CD4-positive, alpha-beta T cell treated with Interleukin-4 for 4 hours (primary cell): ENCODE measurements around the gene PHF13.
"Not testable (repeated sequence)": the region's sequence is repeated elsewhere in the genome, so short reads cannot be mapped to it uniquely, and the experiment has no call there.

ENCODE experiments used
- DNase-seq: peaks from one replicate; pipeline ENCODE4 v3.0.0-alpha.2; 2020

Gene PHF13

DNA sequence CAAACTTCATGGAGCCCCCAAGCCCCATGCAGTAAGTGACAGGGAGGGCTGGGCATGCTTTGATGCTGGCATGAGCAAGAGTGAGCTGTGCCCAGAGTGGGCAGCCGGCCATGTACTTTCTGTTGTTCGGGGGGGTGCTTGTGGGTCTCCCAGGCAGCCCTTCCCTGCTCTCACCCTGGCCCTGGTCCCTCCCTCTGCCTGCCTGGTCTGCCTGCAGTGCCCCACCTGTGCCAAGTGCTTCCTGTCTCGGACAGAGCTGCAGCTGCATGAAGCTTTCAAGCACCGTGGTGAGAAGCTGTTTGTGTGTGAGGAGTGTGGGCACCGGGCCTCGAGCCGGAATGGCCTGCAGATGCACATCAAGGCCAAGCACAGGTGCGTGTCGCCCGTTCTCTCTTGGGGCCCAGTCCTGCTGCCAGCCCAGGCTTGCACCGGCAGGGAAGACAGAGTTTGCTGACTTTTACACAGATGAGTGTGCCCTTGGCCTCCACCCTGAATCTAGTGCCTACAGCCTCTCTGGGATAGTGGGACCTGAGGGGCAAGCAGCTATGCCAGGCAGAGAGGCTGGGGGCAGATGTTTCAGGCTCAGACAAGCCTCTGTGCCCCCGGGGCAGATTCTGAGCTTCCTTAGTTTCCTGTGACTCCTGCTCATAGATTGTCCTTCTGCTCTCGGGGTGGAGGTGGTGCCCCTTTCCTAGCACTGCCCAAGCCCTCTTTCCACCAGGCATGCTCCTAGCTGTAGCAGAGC lies 26.1 kb upstream of the PHF13 start:
- DNase-seq: no peak

DNA sequence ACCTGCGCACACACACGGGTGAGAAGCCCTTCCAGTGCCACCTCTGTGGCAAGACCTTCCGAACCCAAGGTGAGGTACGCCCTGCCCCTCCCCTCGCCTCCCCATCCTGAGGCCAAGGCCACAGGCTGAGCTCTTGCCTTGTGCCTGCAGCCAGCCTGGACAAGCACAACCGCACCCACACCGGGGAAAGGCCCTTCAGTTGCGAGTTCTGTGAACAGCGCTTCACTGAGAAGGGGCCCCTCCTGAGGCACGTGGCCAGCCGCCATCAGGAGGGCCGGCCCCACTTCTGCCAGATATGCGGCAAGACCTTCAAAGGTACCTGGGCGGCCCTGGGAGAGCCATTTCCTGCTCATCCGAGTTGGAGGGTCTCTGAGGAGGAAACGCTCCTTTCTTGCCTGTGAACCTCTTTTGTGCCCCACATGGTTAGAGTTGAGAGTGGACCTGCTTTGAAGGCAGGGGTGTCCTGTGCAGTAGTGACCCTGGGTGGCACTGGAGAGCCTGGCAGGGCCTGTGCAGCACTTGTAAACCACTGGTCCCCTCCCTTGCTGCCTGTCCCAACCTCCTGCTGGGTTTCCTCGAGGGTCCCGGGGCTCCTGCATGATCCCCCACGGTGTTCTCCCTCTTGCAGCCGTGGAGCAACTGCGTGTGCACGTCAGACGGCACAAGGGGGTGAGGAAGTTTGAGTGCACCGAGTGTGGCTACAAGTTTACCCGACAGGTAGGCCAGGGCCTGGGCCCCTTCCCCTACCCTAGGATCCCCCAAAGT lies 25.2 kb upstream of the PHF13 start:
- no peak for DNase-seq

GRCh38 chr1:6588893-6589520 lies 24.5 kb upstream of the PHF13 start:
- no peak for DNase-seq

- no peak for DNase-seq
Measured at GRCh38 chr1:6590046-6590445, 23.5 kb upstream of the PHF13 start.

DNA sequence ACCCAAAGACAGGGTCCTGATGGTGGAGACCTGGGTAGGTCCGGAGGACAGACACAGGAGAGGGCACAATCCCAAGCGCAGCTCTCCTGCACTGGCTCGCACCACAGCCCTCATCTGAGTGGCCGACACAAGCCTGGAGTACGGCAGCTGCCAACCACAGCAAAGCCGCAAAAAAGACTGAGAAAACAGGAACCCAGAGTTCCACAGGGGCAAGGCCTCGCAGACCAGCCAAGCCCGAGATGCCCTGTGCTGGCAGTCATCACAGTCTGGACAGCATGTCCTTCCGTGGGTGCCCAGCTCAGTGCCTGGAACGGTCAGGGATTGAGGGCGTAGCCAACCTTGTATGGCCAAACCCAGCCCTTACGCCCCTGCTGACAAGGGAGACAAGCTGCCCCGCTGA lies 22.3 kb upstream of the PHF13 start:
- DNase-seq: no peak

DNA sequence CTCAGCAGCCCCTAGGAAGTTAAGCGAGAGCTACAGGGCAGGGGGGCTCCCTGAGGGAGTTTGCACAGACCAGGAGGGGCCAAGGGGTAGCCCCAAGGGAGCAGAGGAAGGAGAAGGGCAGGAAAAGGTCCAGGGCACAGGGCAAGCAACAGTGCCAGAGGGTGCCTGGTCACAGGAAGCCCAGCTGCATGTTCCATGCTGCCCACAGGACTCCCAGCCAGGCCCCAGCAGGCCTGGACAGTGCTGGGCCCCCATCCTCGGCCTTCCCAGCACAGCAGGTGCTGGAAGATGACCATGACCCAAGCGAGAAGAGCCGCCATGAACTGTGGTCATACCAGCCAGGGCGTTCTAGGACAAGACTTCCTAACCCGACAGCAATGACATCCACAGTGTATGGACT lies 21.9 kb upstream of the PHF13 start:
- DNase-seq: no peak

DNA sequence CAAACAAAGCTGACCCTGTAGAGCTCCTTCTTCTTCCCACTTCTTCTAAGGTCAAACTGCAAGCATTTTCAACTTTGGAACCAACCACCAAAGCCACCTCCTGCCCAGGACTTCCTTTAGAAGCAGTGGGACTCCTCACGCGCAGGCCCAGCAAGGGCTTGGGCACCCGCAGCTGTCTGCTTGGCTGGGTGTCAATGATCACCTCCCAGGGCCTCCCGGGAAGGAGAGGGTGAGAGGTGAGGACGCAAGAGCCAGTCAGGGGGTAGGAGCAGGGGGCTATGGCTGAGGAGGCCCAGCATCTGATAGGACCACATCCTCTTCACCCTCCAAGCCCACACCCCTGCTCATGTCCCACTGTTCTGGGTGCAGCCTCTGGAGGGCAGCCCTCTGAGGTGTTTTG lies 21.1 kb upstream of the PHF13 start:
- DNase-seq: no peak

DNA sequence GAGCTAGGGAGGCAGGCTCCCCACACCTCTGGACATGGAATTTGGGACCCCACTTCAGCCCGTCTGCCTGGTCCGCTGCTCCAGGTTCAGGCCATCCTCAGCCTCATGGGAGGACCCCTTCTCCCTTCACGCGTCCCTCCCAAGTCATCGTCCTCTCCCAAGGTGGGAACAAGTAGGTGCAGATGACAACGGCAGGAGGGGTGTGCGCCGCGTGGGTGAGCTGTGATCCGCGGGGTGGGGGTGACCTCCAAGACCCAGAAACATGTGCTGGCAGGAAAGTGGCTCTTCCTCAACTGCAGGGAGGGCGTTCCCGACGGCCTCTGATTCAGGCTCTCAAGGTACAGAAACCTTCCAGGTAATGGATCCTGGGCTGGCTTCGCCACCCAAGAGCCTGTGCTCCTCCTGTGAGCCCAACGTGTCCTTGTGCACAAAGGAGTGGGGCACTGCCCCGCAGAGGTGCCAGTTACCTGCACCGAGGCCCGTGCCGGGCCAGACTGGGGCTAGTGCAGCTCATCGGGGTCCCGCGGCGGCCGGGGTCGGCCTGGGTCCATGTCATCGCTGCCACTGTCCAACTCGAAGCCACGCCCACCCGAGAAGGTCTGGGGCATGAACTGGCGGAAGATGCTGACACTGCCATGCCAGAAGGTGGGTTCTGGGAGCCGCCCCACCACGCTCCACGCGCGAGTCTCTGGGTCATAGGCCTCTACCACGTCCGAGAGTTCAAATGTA lies 20.5 kb upstream of the PHF13 start:
- no peak for DNase-seq

GRCh38 chr1:6593810-6594209 lies 19.7 kb upstream of the PHF13 start:
- no peak for DNase-seq

GRCh38 chr1:6594977-6595740 lies 18.4 kb upstream of the PHF13 start:
- no peak for DNase-seq

- DNase-seq: no peak
Measured at GRCh38 chr1:6596351-6596750, 17.2 kb upstream of the PHF13 start.

GRCh38 chr1:6596886-6597776 lies 16.4 kb upstream of the PHF13 start:
- no peak for DNase-seq

DNA sequence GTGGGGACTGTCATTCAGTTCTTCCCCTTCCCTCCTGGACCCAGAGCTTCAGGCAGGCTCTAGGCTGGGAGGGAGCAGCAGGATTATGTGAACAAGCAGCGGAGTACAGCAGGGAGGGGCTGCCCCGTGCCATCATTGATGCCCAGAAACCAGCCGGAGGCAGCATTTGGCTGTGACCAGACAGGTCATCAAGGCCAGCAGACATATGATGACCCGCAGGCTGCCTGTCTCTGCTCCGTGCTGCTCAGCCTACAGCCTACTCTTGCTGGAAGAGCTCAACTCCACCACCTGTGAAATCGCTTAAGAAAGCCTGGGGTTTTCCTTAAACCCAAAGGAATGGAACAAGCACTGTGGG lies 15.8 kb upstream of the PHF13 start:
- DNase-seq: no peak

- peak; percentile 63 for DNase-seq
Measured at GRCh38 chr1:6599141-6599975, 14.2 kb upstream of the PHF13 start.

DNA sequence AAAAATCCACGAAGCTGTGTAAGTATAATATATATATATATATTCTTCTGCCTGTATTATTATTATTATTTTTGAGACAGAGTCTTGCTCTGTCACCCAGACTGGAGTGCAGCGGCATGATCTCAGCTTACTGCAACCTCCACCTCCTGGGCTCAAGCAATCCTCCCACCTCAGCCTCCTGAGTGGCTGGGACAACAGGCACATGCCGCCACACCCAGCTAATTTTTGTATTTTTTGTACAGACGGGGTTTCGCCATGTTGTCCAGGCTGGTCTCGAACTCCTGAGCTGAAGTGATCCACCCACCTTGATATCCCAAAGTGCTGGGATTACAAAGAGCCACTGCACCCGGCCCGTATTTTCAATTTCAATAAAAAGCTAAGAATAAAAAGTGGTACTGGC lies 13.5 kb upstream of the PHF13 start:
- not testable (repeated sequence) for DNase-seq

DNA sequence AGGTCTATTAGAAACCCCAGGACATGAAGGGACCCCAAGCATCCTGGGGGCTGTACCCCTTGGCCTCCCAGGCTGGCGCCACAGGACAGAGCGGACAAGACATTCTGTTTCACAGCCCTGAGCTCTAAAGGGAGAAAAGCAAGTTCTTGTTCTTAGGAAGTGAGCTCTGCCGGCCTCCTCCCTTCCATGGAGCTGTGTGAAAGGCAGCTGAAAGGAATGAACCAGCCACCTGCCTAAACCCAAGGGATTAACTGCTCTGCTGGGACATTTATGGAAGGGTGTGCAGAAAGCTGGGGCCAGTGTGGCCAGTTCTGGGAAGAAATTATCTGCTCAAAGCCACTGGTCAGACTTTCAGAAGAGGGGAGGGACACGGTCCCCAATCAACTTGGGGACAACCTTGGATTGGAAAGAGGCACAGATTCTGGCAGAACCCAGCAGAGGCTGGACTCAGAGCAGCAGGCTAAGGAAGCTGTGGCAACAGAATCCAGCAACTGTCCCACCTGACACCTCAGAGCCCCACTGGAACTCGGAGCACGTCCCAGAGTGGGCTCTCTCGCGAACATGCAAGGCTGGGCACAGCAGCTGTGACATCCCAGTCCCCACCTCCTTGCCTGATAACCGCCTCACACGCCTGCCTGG lies 13.0 kb upstream of the PHF13 start:
- no peak for DNase-seq

- peak; percentile 93 for DNase-seq
Measured at GRCh38 chr1:6601049-6601922, 12.2 kb upstream of the PHF13 start.

- DNase-seq: no peak
Measured at GRCh38 chr1:6601923-6602668, 11.4 kb upstream of the PHF13 start.
